ENCODE measurements around the gene GRXCR2.

GRCh38 chr5:145872914-145873313 is at the start of gene GRXCR2:
- TF ChIP-seq, protein P1, sequence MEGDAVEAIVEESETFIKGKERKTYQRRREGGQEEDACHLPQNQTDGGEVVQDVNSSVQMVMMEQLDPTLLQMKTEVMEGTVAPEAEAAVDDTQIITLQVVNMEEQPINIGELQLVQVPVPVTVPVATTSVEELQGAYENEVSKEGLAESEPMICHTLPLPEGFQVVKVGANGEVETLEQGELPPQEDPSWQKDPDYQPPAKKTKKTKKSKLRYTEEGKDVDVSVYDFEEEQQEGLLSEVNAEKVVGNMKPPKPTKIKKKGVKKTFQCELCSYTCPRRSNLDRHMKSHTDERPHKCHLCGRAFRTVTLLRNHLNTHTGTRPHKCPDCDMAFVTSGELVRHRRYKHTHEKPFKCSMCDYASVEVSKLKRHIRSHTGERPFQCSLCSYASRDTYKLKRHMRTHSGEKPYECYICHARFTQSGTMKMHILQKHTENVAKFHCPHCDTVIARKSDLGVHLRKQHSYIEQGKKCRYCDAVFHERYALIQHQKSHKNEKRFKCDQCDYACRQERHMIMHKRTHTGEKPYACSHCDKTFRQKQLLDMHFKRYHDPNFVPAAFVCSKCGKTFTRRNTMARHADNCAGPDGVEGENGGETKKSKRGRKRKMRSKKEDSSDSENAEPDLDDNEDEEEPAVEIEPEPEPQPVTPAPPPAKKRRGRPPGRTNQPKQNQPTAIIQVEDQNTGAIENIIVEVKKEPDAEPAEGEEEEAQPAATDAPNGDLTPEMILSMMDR (IDR thresholded peaks at IDR 0.05; ENCODE audit: insufficient read depth, low read depth, low read length), result no peak
- no peak for TF ChIP-seq EZH2 (IDR thresholded peaks at IDR 0.05; ENCODE audit: insufficient read depth, low read length)

All from astrocyte (in vitro differentiated cells and primary cell).